SU-DHL-6 (cell line): ENCODE measurements around the gene PLCD1.

ENCODE experiments used
- CTCF ChIP-seq: fragments of 200-600 bp; sonication (generic); IDR thresholded peaks from one replicate; pipeline ENCODE4 v1.5.1; 2017; ENCODE audit warnings: antibody characterized with exemption, mild to moderate bottlenecking, low read length, moderate library complexity; ENCODE audit not compliant: insufficient read depth, poor library complexity, severe bottlenecking
- EZH2phosphoT487 ChIP-seq: fragments of 200-600 bp; sonication (generic), shearing (Covaris generic); conservative IDR thresholded peaks from 2 replicates; pipeline ENCODE4 v1.6.1; 2018; ENCODE audit warnings: mild to moderate bottlenecking, antibody characterized with exemption, low read length, moderate library complexity, mixed read lengths

DNA sequence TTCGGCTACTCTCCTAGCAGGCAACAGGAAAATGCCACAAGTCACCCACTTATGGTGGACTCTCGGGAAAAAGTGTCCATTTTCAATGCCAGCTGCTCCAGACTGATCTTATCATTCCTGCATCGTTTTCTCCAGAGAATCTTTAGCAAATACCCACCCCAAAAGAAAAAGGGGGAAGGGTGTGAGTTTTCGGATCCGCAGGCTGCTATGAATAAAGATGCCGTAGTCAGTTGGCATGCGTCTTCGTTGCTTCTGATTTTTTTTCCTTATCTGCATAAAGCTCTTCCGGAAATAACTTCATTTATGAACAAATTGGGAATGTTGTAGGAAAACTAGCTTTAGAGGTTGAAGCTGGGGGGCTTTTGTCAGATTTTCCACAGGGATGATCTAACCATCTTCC is 61.2 kb downstream of the PLCD1 start:
- no peak for TF ChIP-seq CTCF
- no peak for TF ChIP-seq EZH2phosphoT487
